ENCODE results near the gene RXRG. TPM values are rescaled to one million over a fixed set of nuclear protein-coding genes. Genes with fewer than 3 reads are reported as not detected.
A peak's percentile ranks its signal among the peaks of the same experiment; 100 is the strongest.

RXRG gene
- total and polyA plus RNA-seq, 10 donors = 0.12 to 0.98 (median 0.41) TPM; not detected in 4

- Histone ChIP-seq H3K36me3 (no peaks in the 10 kb centered on the region), H3K4me1 (peaks cover 5 to 18% (median 12%) of the 10 kb centered on the region in 6 donors), H3K4me3 (peak overlapping the region in 1 of 8 donors; percentile 33), H3K27me3 (replicated peaks in 1 of 7) (peaks cover 0 to 100% (median 29%) of the 10 kb centered on the region in 7 donors), H3K27ac (no peak overlapping the region), H3K9me3 (no peaks in the 10 kb centered on the region)
- peak; percentile 95 for DNase-seq
- WGBS, 5 donors = 14 to 17% (median 16%) methylated on average over 19 of the region's 19 CpGs
- intact Hi-C loops (cut with DNase I; ENCODE audit: low total_unique reads) = loop anchor here (5.0 kb wide), 2 partner anchors 199 to 519 kb away; no protein-coding TSS in a partner anchor
- peak; percentile 39 to 75 (median 53) for TF ChIP-seq POLR2AphosphoS5 (IDR thresholded peaks at IDR 0.05)
- TF ChIP-seq POLR2A (IDR thresholded peaks at IDR 0.05) = no peak
- peak; percentile 83 to 96 (median 92) for TF ChIP-seq CTCF (IDR thresholded peaks at IDR 0.05 in 8 of 11, conservative IDR thresholded peaks at IDR 0.05 in 3 of 11)
Measured at GRCh38 chr1:165392634-165393571, 52.0 kb downstream of the RXRG start.

- no peaks in the 10 kb centered on the region for H3K36me3 ChIP-seq
- peaks cover 0 to 92% (median 28%) of the 10 kb centered on the region in 7 donors for H3K27me3 ChIP-seq (replicated peaks in 1 of 7)
- intact Hi-C loops (cut with DNase I; ENCODE audit: low total_unique reads) = loop anchor here (5.0 kb wide), 2 partner anchors 203 to 523 kb away; no protein-coding TSS in a partner anchor
- DNase-seq = no peak
- peaks cover 5 to 15% (median 12%) of the 10 kb centered on the region in 6 donors for H3K4me1 ChIP-seq
- H3K27ac ChIP-seq = no peak overlapping the region
- 47 to 77% (median 54%) methylated on average over 2 of the region's 2 CpGs for WGBS, 5 donors
- no peaks in the 10 kb centered on the region for H3K9me3 ChIP-seq
- H3K4me3 ChIP-seq = no peak overlapping the region
- TF ChIP-seq CTCF (IDR thresholded peaks at IDR 0.05 in 8 of 11, conservative IDR thresholded peaks at IDR 0.05 in 3 of 11) (no peak), POLR2A (IDR thresholded peaks at IDR 0.05) (no peak), POLR2AphosphoS5 (IDR thresholded peaks at IDR 0.05) (no peak)
Measured at GRCh38 chr1:165389609-165390008, 55.3 kb downstream of the RXRG start.

GRCh38 chr1:165387961-165388360 lies 57.0 kb downstream of the RXRG start:
- Histone ChIP-seq H3K36me3 (no peaks in the 10 kb centered on the region), H3K4me1 (peaks cover under 1 to 8% (median 5%) of the 10 kb centered on the region in 6 donors), H3K27ac (no peak overlapping the region), H3K4me3 (no peak overlapping the region), H3K9me3 (no peaks in the 10 kb centered on the region), H3K27me3 (replicated peaks in 1 of 7) (peaks cover 0 to 87% (median 22%) of the 10 kb centered on the region in 7 donors)
- no peak for DNase-seq
- intact Hi-C loops (cut with DNase I; ENCODE audit: low total_unique reads) = no loop called here
- WGBS, 5 donors = 65 to 82% (median 76%) methylated on average over 2 of the region's 2 CpGs
- TF ChIP-seq CTCF (IDR thresholded peaks at IDR 0.05 in 8 of 11, conservative IDR thresholded peaks at IDR 0.05 in 3 of 11) (no peak), POLR2AphosphoS5 (IDR thresholded peaks at IDR 0.05) (no peak), POLR2A (IDR thresholded peaks at IDR 0.05) (no peak)

GRCh38 chr1:165387505-165387904 lies 57.4 kb downstream of the RXRG start:
- Histone ChIP-seq H3K9me3 (no peaks in the 10 kb centered on the region), H3K36me3 (no peaks in the 10 kb centered on the region), H3K27me3 (replicated peaks in 1 of 7) (peaks cover 0 to 83% (median 22%) of the 10 kb centered on the region in 7 donors), H3K27ac (no peak overlapping the region), H3K4me1 (peaks cover 0 to 4% (median under 1%) of the 10 kb centered on the region in 6 donors), H3K4me3 (no peak overlapping the region)
- intact Hi-C loops (cut with DNase I; ENCODE audit: low total_unique reads) = no loop called here
- 71 to 88% (median 82%) methylated on average over 2 of the region's 2 CpGs for WGBS, 5 donors
- DNase-seq = no peak
- TF ChIP-seq POLR2AphosphoS5 (IDR thresholded peaks at IDR 0.05) = no peak
- no peak for TF ChIP-seq CTCF (IDR thresholded peaks at IDR 0.05 in 8 of 11, conservative IDR thresholded peaks at IDR 0.05 in 3 of 11)
- no peak for TF ChIP-seq POLR2A (IDR thresholded peaks at IDR 0.05)

Measured in spleen (tissue), 11 donors.